Dedifferentiated amniotic fluid mesenchymal stem cell (primary cell): Measurements from ENCODE around the gene SKOR2.

Experiments used
- DNase-seq: peaks from one replicate; pipeline ENCODE4 v3.0.0-alpha.2; 2016; ENCODE audit errors: extremely low spot score

SKOR2 gene

DNA sequence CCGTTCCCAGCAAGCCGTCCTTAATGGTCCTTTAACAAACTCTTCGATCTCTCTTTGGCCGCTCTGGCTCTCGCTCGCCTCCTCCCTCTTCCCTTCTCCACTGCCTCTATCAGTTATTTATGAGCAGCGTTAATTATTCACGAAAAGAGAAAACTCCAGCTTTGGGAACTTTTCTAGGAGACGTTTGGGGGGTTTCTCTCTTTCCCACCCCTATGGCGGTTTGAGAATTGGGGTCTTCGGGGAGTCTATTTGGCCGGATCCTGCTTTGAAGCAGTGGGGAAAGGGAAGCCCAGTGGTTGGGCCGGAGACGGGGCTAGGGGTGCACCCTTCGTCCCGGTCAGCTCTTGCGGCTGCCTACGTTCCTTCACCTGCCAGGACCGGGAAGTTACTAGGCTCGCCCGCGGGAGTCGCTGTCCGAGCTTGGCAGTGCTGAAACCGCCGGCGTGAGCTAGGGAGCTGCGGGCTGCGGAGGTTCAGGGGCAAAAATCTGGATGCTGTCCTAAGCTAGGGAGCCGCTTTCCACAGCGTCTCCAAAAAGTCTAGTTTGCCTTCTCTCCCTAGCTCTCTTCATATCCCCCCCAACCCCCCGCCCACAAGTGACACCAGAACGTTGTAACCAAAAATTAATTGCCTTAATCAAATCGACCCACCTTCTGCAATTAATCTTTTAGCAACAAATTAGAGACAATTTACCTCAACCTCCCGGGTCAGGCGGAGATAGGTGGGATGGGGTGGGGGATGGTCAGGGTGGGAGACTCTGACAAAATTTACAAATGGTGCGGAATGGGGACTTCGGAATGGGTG lies 8.9 kb upstream of the SKOR2 start:
- DNase-seq = no peak

DNA sequence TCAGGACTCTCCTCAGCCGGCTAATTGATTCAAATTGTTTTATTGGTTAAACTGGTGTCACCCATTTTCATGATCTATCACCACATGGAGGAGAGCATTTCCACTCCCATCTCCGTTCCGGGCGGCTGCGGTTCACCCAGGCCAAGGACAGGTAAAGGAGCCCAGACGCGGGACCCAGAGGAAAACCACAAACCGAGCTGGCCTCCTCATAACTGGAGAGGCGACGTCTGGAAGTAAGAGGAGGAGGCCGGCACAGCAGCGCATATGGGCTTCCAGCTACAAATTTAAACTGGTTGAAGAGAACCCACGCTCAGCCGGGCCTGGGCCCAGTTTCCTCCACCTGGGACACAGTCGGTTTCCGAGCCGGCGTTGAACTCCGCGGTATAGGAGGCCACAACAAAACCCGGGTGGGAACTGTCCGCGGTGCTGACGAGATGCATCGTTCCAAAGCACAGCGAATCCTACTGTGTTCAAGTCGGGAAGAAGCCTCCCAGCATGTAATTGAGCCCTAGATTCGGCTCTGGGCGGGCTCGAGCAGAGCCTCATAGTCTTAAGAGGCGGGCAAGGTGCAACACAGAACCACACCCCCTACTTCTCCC lies 3.0 kb upstream of the SKOR2 start:
- no peak for DNase-seq

DNA sequence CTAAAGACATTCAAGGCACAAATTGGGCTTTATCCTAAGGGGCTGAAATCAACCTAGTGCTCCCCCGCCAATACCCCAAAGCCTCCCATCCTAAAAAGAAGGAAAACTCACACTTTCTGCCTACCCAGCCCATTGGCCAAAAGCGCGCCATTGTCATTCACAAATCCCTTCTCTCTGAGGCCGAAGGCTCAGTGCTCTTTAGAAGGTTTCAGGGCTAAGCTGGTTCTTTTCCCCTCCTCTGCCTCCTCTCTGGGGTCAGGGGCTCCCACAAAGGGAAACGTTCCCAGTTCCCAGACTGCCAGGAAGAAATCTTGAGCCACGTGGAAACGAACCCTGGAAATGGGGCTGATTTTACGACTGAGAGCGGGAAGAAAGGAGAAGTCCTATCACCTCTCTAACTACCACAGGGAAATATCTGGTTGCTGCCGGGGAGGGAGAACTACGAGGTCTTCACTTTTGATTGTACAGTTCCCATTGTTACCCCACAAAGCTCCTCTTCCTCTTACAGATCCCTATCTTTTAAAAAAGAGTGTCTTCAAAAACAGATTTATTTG lies 1.7 kb upstream of the SKOR2 start:
- no peak for DNase-seq

DNA sequence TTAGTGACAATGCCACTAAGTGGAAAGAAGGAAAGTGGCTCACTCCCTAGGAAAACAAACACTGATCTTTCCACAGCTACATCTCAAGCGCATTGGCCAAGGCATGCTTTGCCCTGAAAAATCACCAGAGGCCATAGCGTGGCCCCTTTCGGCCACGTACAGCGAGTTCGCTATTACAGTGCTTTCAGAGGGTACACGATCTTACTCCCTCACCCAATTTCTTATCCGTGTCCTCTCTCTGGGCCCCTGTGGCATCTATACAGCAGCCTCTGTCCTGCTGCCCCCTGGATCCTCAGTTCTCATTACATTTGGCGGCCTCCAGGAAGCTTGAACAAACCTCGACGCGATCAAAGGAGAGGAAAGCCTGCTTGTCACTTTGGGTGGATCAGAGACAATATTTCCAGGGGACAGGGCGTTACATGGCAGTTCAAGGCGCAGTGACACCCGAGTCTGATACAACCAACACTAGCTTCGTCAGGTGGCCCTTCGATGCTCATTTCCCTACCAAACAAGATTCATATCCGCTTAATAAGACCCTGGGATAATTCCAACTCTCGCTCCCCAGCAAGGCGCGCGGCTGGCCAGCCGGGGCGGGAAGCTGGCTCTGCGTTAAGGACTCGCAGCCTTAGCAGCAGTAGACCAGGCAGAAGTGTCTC lies 941 bp downstream of the SKOR2 start:
- no peak for DNase-seq

DNA sequence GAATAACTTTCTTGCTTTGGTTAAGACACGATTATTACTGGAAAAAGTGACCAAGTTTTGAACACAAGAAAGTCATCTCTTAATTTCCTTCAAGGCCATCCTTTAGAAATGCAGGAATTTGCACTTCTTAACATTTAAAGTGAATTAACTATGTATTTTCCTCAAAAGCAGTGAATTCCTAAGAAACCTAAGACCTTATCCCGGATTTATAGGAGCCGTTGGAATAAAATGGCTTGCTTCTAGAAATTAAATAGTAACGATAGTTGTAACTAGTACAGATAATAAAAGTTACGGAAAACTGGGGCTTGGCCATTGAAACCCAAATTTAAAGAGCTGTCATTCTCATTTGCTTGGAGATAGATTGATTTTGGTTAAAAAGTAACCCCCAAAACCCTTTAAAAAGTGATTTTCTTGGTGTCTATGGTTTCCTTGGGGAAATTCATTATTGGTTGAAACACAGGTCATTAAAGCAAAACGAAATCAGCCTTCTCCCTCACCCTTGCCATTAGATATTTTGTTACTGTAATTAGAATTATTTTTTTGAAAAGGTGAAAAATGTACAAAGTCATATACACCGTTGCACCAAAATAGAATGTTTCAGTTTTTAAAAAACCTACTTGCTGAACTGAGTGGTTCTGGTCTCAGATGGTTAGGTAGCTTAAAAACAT lies 2.0 kb downstream of the SKOR2 start:
- no peak for DNase-seq

DNA sequence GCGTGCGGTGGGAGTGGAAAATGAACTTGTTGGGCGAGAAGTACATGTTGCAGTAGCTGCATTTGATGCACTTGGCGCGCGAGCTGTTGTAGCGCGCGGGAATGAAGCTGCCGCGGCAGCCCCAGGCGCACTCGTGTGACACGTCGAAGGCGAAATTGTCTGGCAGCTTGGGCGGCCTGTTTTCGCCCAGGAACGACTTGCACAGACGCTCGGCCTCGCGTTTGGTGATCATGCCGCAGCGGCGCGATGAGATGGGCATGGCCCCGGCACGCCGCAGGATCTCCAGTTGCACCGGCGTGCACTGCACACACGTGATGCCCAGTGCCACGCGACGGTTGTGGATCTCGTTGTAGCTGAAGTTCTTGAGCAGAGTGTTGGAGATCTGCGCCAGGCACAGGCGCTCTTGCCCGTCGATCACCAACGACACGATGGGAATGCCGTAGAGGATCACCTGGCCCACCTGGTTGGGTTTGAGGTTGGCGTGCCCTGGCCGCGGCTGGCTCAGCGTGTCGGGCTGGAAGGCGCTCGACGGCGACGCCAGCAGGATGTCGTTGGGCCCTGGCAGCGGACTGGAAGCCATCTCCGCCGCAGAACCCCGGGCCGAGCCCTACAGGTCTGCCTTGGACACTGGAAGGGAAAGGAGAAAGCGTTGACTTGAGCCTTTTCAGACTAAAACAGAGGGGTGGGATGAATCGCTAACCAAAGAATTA lies 2.7 kb downstream of the SKOR2 start:
- no peak for DNase-seq

DNA sequence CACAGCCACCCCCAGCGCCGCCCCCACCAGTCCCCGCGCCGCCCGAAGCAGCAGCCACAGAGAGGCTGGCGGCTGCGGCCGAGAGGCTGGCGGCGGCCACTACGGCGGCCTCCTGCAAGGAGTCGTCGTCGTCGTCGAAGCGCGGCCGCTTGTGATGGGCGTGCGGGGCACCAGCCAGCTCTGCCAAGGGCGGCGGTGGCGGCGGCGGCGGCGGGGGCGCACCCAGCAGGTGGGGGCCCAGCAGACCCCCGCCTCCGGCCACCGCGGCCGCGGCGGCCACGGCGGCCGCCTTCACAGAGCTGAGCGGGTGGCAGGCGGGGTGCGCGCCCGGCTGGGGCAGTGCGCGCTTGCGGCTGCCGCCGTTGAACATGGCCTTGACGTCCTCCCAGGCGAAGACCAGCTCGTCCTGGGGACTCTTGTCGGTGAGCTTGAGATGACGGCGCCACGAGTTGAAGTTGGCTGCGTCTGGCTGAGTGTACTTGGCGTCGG lies 3.3 kb downstream of the SKOR2 start:
- no peak for DNase-seq

DNA sequence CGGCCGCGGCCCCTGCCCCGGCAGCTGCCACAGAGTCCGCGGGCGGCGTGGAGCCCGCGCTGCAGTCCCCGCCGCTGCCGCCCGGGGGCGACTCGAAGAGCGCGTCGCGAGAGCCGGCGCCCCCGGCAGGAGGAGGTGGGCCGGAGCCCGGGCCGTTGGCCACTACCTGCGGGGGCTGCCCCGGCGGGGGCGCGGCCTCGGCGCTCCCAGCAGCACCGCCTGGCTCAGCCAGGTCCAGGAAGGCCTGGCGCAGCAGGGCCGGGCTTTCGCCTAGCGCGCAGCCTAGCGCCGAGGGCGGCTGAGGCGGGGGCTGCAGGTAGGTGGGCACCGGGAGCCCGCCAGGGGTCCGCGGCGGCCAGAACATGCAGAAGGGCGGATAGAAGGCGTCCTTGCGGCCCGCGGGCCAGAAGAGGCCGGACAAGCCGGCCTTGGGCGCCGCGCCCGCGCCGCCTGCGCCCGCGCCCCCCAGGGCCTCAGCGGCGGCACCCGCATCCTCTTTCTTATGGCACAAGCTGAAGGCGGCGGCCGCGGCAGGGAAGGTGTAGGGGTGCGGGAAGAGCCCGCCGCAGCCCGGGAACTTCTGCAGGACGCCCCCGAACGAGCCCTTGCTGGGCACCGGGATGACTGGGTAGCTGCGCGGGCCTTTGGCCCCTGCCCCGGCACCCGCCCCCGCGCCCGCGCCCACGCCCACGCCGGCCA lies 3.9 kb downstream of the SKOR2 start:
- DNase-seq = no peak

DNA sequence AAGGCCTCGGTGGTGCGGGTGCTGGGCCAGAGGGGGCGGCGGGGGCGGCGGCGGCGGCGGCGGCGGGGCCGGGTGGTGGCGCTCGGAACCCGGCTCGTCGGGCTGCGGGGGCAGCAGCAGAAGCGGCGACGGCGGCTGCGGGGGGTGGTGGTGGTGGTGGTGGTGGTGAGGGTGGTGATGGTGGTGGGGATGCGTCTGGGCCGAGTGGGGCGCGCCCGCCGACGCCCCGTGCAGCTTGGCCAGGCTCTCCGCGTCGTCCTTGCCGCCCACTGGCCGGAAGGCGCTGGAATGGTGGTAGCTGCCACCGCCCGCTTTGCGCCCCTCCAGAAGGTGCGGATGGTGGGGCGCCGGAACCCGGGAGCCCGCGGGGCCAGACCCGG lies 4.4 kb downstream of the SKOR2 start:
- DNase-seq = no peak

DNA sequence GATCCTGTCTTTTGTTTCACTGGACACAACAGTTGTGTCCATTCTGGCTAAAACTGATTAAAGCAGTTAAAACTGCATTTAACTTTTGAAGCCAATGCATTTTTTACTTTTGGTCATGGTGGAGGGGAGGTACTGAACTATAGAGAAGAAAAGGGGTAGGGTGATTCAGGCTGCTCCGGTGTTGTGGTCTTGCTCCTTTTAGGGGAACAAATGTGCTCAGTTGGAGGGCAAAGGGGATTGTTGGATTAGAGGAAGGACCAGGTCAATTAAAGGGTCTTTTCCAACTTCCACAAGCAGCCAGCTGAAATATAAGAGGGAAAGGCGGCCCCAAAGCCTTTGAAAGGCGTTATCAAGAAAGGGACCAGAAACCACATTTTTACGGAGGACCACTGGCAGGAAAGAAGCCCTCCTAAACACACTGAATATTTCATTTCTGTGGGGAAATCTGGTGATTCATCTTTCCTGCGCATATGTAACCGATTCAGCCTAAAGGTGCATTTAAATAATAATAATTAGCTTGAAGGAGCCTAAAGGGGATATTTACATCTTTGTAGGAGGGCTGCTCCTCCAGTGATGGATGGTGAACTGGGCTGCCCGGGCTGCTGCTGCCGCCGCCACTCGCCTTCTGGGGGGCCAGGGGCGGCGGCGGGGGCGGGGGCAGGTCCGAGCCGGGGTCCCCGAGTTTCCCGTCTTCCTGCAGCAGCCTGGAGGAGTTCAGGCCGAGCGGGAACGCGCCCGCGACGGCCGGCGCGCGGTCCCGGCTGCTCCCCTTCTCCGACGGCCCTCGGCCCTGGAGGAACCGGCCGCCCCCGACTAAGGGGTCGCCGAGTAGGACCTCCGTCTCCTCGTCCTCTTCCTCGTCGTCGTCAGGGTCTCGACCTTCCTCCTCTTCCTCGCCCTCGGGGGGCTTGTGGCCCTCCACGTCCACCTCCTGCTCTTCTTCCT lies 5.2 kb downstream of the SKOR2 start:
- no peak for DNase-seq

DNA sequence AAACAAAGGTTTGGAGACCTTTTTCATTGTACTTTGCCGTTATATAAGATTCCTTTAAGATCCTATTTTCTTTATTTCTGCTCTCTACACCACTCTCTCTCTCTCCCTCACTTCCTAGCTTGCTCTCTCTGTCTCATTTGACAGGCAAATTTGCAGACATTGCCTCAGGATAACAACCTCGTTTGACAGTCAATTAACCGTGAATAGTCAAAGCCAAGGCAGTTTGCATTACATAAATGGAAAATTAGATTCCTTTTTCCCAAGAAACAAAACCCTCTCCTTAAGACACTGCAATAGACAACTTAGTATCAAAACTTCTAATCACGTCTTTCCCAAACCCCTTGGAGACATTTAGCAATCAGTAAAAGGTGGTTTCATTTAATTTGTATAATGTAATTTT lies 7.4 kb downstream of the SKOR2 start:
- DNase-seq = no peak

DNA sequence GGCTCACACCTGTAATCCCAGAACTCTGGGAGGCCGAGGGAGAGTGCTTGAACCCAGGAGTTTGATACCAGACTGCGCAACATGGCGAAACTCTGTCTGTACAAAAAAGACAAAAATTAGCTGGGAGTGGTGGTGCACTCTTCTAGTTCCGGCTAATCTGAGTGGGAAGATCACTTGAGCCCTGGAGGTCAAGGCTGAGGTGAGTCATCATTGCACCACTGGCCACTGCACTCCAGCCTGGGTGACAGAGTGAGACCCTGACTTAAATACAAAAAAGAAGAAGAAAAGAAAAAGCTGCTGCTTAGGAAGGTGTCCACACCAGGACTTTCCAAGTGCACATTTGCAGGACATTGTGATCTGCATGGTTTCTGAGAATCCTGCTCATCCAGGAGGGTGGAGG lies 16.4 kb downstream of the SKOR2 start:
- no peak for DNase-seq

DNA sequence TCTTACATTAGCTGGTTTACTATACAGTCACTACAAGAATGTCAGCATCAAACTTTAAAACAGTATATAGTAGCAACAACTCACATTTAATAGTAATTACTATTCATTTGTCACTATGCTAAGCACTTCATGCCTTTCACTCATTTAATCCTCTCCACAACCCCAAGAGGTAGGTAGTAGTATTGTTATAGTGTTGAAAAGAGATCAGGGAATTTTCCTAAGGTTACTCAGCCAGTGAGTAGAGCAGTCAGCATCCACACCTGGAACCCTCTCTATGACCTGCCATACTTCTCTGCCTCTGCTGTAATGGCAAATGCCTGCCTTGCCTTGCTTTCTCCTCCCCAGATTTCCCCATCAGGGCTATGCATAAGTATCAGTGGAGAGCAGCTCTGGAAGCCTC lies 24.8 kb downstream of the SKOR2 start:
- no peak for DNase-seq

DNA sequence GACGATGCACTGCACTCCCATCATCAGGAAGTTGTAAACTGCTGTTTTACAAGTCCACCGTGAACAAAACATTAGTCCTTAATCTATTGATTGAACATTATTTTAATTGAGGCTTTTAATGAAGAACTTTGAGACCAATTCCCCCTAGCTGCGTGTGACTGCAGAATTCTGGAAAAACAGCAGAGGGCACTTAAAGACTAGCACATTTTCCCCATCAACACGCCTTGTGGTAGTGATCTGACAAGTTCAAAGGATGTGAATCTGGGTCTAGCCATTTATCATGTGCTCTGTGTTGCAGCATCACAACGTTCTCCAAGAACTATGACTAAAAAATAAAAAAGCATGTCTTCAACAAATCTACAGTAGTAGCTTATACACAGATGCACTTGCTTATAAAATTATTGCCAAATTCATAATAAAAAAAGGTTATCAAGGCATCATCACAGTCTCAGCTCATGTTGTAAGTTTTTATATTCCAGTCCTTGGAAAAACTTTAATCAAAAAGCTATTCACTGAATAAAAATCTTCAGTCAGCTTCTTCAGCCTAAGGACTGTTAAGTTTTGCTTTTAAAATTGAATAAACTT lies 35.8 kb downstream of the SKOR2 start:
- peak; percentile 18 for DNase-seq

DNA sequence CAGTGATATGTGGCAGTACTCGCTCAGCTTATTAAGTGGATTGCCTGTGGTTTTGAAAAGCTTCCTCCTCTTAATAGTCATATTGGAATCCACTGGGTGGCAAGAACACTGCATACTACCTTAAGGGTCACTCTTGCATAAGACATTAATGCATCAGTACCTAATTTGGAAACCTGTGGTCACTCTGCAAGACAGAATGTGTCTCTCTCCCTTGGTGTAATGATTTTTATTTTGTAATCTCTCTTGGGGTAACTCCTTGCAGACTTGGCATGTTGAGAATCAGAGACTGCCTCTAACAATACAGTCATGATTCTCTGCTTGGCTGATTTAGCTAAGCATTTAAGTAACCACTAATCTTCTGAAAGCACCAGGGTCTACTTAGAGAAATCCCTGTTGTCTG lies 42.3 kb downstream of the SKOR2 start:
- no peak for DNase-seq

DNA sequence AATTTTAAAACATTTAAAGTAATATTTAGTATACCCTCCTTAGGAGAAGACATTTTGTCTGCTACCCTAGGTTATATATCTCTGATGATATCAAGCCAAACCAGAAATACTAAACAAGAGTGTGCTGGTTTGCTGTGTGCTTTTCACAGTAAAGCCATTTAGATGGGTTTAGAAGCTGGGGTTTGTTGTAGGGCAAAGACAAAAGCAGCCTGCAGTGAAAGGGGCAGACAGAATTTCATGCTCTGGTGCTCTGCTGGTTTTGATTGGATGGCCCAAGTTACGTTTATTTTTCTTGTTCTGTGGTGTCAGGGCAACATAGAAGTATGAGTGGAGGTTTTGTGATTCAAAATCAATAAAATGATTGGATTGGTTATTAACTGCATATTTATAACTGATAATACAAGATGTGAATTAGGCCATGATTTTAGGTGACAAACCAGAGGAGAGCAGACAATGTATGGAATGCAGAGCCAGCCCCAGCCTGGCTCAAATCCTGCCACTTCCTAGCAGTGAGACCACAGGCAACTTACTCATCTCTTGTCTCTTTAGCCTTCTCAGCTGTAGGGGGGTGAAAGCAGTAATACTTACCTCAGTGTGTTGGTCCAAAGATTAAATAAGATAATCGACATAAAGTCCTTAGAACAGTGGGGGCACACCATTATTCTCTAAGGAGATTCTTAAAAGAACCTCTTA lies 44.4 kb downstream of the SKOR2 start:
- no peak for DNase-seq

DNA sequence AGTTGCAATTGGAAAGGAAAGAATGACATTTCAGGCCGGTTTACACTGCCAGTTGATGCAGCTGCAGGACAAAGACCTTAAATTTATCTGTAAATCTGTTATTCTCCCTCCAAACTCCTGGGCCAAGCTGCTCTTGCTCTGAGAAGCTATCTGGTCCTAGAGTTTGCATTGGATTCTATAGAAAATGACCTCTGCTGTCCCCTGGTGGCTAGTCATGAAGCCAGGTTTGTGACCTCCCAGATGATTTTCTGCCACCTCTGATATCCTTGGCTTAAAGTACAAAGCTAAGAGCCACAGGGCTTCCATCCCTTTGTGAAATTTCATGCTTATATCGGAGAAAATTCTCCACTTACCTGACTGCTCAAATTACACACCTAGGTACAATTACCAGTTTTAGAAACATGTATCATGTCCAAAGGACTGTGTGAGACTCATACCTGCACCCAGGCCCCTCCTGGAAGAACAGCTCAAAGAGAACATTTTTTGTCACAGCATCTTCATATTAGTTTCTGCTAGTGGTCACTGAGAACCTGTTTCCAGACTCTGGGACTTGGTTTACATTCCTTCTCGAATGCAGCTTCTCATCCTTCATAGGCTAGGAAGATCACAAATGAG lies 46.4 kb downstream of the SKOR2 start:
- peak; percentile 18 for DNase-seq
